ENCODE data around the gene NCAM2. TPM values are rescaled to one million over a fixed set of nuclear protein-coding genes. Genes with fewer than 3 reads are reported as not detected.

NCAM2 gene
- total RNA-seq, 1 experiment from 2014 or later = not detected

DNA sequence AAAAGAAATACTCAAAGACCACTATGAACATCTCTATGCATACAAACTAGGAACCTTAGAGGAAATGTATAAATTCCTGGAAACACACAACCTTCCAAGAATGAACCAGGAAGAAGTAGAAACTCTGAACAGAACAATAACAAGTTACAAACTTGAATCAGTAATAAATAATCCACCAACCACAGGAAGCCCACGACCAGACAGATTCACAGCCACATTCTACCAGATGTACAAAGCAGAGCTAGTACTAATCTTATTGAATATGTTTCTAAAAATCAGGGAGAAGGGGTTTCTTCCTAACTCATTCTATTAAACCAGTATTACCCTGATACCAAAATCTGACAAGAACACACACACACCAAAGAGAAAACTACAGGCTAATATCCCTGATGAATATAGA is 263.8 kb downstream of the NCAM2 start:
- no peaks in the 10 kb centered on the region for H3K9me2 ChIP-seq (ENCODE audit: insufficient read depth)
- TF ChIP-seq SP1 (IDR thresholded peaks at IDR 0.05; ENCODE audit: low read depth) = no peak
- TF ChIP-seq CBX3 (IDR thresholded peaks at IDR 0.05; ENCODE audit: low read depth) = no peak
- TF ChIP-seq SIN3A (IDR thresholded peaks at IDR 0.05; ENCODE audit: low read depth) = no peak
- TF ChIP-seq SRF (IDR thresholded peaks at IDR 0.05; ENCODE audit: low read depth) = no peak
- TF ChIP-seq POLR2A (IDR thresholded peaks at IDR 0.05; ENCODE audit: borderline replicate concordance, extremely low read depth, insufficient read depth, insufficient read length) = no peak
- no peak for TF ChIP-seq REST (IDR thresholded peaks at IDR 0.05; ENCODE audit: low read depth)
- TF ChIP-seq ATF3 (IDR thresholded peaks at IDR 0.05) = no peak
- TF ChIP-seq JUND (IDR thresholded peaks at IDR 0.05) = no peak
- TF ChIP-seq FOSL1 (IDR thresholded peaks at IDR 0.05; ENCODE audit: low read depth) = no peak
- no peak for TF ChIP-seq ZFX (IDR thresholded peaks at IDR 0.05)
- TF ChIP-seq, protein P1, sequence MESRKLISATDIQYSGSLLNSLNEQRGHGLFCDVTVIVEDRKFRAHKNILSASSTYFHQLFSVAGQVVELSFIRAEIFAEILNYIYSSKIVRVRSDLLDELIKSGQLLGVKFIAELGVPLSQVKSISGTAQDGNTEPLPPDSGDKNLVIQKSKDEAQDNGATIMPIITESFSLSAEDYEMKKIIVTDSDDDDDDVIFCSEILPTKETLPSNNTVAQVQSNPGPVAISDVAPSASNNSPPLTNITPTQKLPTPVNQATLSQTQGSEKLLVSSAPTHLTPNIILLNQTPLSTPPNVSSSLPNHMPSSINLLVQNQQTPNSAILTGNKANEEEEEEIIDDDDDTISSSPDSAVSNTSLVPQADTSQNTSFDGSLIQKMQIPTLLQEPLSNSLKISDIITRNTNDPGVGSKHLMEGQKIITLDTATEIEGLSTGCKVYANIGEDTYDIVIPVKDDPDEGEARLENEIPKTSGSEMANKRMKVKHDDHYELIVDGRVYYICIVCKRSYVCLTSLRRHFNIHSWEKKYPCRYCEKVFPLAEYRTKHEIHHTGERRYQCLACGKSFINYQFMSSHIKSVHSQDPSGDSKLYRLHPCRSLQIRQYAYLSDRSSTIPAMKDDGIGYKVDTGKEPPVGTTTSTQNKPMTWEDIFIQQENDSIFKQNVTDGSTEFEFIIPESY (IDR thresholded peaks at IDR 0.05; ENCODE audit: extremely low read depth, insufficient replicate concordance, low read length) = no peak
- TF ChIP-seq TCF7L2 (IDR thresholded peaks at IDR 0.05; ENCODE audit: borderline replicate concordance, extremely low read depth, insufficient read depth, insufficient read length) = no peak
- no peak for TF ChIP-seq ELF1 (IDR thresholded peaks at IDR 0.05; ENCODE audit: borderline replicate concordance, low read depth)
- TF ChIP-seq EGR1 (IDR thresholded peaks at IDR 0.05; ENCODE audit: low read depth) = no peak
- TF ChIP-seq POLR2AphosphoS5 (IDR thresholded peaks at IDR 0.05; ENCODE audit: low read depth, low read length) = no peak
- no peak for TF ChIP-seq MAX (IDR thresholded peaks at IDR 0.05)
- no peak for TF ChIP-seq CTCF (IDR thresholded peaks at IDR 0.05 in 2 of 3, conservative IDR thresholded peaks at IDR 0.05 in 1 of 3; ENCODE audit: borderline replicate concordance in 1 of 3, insufficient read depth in 1 of 3, low read depth in 2 of 3, low read length in 2 of 3)
- no peak for TF ChIP-seq YY1 (IDR thresholded peaks at IDR 0.05; ENCODE audit: extremely low read depth, insufficient replicate concordance, low read depth, low read length)
- TF ChIP-seq EZH2 (IDR thresholded peaks at IDR 0.05) = no peak
- no peak for TF ChIP-seq RAD21 (IDR thresholded peaks at IDR 0.05; ENCODE audit: low read depth)
- H3K79me2 ChIP-seq (ENCODE audit: insufficient read depth, low read length) = no peaks in the 10 kb centered on the region
- ChIA-PET POLR2A (no interaction called here), CTCF (no interaction called here), RAD21 (ENCODE audit: low non-redundant PET in 1 of 2, low total read pairs in 2 of 2, uncharacterized antibody in 2 of 2, unreplicated experiment in 2 of 2) (no interaction called here)
- no peaks in the 10 kb centered on the region for H4K20me1 ChIP-seq (ENCODE audit: insufficient read depth)
- no peak overlapping the region for H3K27ac ChIP-seq (ENCODE audit: low read depth, low read length)
- BruUV-seq (replicated peaks) = no TSS peak
- ATAC-seq (no peak), DNase-seq (ENCODE audit: low read depth, low spot score) (no peak)
- no peak overlapping the region for H2AFZ ChIP-seq (ENCODE audit: low read depth, low read length, poor library complexity, severe bottlenecking)
- peaks cover 3 to 15% of the 10 kb centered on the region in 2 experiments; a peak in 3 of 4 replicates for H3K9me3 ChIP-seq (ENCODE audit: control insufficient read depth in 1 of 2, insufficient read depth in 1 of 2, low read depth in 1 of 2, low read length in 2 of 2)
- no peaks in the 10 kb centered on the region for H3K36me3 ChIP-seq (ENCODE audit: control insufficient read depth in 1 of 2, insufficient read depth in 2 of 2, low read length in 2 of 2)
- intact Hi-C loops (cut with micrococcal nuclease) = no loop called here
- no peaks in the 10 kb centered on the region for H3K27me3 ChIP-seq (ENCODE audit: insufficient read depth, low read length)
- H3K9ac ChIP-seq (ENCODE audit: low read length) = no peak overlapping the region
- H3K4me3 ChIP-seq (replicated peaks in 1 of 2; ENCODE audit: low read depth in 1 of 2, low read length in 2 of 2) = no peak overlapping the region
- no peak overlapping the region for H3K4me2 ChIP-seq (ENCODE audit: low read length)
- no peaks in the 10 kb centered on the region for H3K4me1 ChIP-seq (ENCODE audit: control insufficient read depth in 1 of 2, insufficient read depth in 2 of 2, low read length in 2 of 2)

All from HCT116 (cell line).